Transverse colon (tissue), 4 donors: Measurements from ENCODE around the gene RNPEP. TPM values are rescaled to one million over a fixed set of nuclear protein-coding genes. Genes with fewer than 3 reads are reported as not detected.

Source experiments
- small RNA-seq, 4 donors: library from RNA; depleted of rRNA; stranded (forward); fragments of <200 nt; gene quantifications; one replicate each; pipeline ENCODE3, GENCODE V24; 2016
- total RNA-seq, 4 donors: library from RNA; depleted of rRNA; stranded (reverse); fragments of >200 nt; gene quantifications; one replicate each; pipeline ENCODE4 v1.1.0, GENCODE V29; 2016

Gene RNPEP
- total RNA-seq, 4 donors from 2014 or later = 118 to 285 (median 184) TPM

Small RNAs within 50 kb of the gene (small RNA-seq; reads per million reads assigned to genes)
- 0 reads per million in 4 donors for gene AL691482.1
- 0 reads per million in 4 donors for gene AL691482.2
- 0 to 0.14 (median 0) reads per million in 4 donors for gene MIR6740
- gene RF00156 = 0 reads per million in 4 donors

Other genes starting within 250 kb of the RNPEP start
- 10 to 100 TPM in 1 of 4 donors, 1 to 10 TPM in 3; 2.0 to 13.0 (median 7.9) TPM for gene IPO9, start 153.5 kb upstream of the RNPEP start, total RNA-seq
- 1 to 10 TPM; 2.2 to 6.7 (median 4.6) TPM for gene SHISA4, start 93.8 kb upstream of the RNPEP start, total RNA-seq
- 100 to 1,000 TPM in 3 of 4 donors, 10 to 100 TPM in 1; 73.2 to 166 (median 115) TPM for gene LMOD1, start 36.1 kb upstream of the RNPEP start, total RNA-seq
- 10 to 100 TPM in 3 of 4 donors, 1 to 10 TPM in 1; 3.0 to 37.0 (median 33.7) TPM for gene TIMM17A, start 27.1 kb upstream of the RNPEP start, total RNA-seq
- gene ELF3, start 27.9 kb downstream of the RNPEP start, total RNA-seq = 1,000 to 10,000 TPM in 1 of 4 donors, 100 to 1,000 TPM in 3; 581 to 1,486 (median 902) TPM
- gene GPR37L1, start 140.3 kb downstream of the RNPEP start, total RNA-seq = under 1 TPM in 2 of 4 donors, not detected in 2; 0.55 to 0.95 TPM
- gene ARL8A, start 162.1 kb downstream of the RNPEP start, total RNA-seq = 10 to 100 TPM in 3 of 4 donors, 1 to 10 TPM in 1; 9.0 to 27.2 (median 21.6) TPM
- 10 to 100 TPM in 2 of 4 donors, 1 to 10 TPM in 1, not detected in 1; 5.2 to 32.5 (median 14.0) TPM for gene PTPN7, start 178.0 kb downstream of the RNPEP start, total RNA-seq
- 1 to 10 TPM in 1 of 4 donors, under 1 TPM in 1, not detected in 2; 0.41 to 1.6 TPM for gene LGR6, start 211.2 kb downstream of the RNPEP start, total RNA-seq